ENCODE results near the gene KIF4A. TPM values are rescaled to one million over a fixed set of nuclear protein-coding genes. Genes with fewer than 3 reads are reported as not detected.

Gene KIF4A
- total RNA-seq, 1 experiment from 2014 or later: 40.3 TPM

DNA sequence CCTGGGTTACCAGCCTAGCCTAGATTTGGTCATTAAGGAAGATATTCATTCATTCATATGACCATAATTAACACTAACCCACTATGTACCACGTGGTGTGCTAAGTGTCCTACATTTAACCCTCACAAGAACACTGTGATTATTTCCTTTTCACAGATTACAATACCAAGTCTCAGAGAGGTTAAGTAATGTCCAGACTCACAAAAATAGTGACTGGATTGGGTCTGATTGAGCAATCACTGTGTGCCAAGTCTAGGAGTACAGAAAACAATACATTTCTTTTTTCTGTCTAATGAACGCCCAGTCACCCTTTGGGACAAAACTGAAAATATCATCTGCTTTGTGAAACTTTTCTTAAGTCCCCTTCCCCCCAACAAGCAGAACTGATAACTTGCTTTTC, 147.1 kb downstream of the KIF4A start:
- ChIA-PET RAD21 (ENCODE audit: low non-redundant PET in 1 of 2, low total read pairs in 2 of 2, uncharacterized antibody in 2 of 2, unreplicated experiment in 2 of 2) (no interaction called here), POLR2A (no interaction called here), CTCF (no interaction called here)
- H3K4me1 ChIP-seq (ENCODE audit: control insufficient read depth in 1 of 2, insufficient read depth in 2 of 2, low read length in 2 of 2): peaks cover 2 to 34% of the 10 kb centered on the region in 2 experiments; a peak in 2 of 4 replicates
- no peaks in the 10 kb centered on the region for H3K79me2 ChIP-seq (ENCODE audit: insufficient read depth, low read length)
- intact Hi-C loops (cut with micrococcal nuclease): no loop called here
- H3K9me3 ChIP-seq (ENCODE audit: control insufficient read depth in 1 of 2, insufficient read depth in 1 of 2, low read depth in 1 of 2, low read length in 2 of 2): no peaks in the 10 kb centered on the region
- no peak overlapping the region for H3K9ac ChIP-seq (ENCODE audit: low read length)
- no peaks in the 10 kb centered on the region for H3K27me3 ChIP-seq (ENCODE audit: insufficient read depth, low read length)
- H2AFZ ChIP-seq (ENCODE audit: low read depth, low read length, poor library complexity, severe bottlenecking): no peak overlapping the region
- H3K4me2 ChIP-seq (ENCODE audit: low read length): no peak overlapping the region
- H3K27ac ChIP-seq (ENCODE audit: low read depth, low read length): no peak overlapping the region
- no peak overlapping the region for H3K4me3 ChIP-seq (replicated peaks in 1 of 2; ENCODE audit: low read depth in 1 of 2, low read length in 2 of 2)
- DNase-seq (ENCODE audit: low read depth, low spot score) (no peak), ATAC-seq (no peak)
- H3K36me3 ChIP-seq (ENCODE audit: control insufficient read depth in 1 of 2, insufficient read depth in 2 of 2, low read length in 2 of 2): no peaks in the 10 kb centered on the region
- no peaks in the 10 kb centered on the region for H3K9me2 ChIP-seq (ENCODE audit: insufficient read depth)
- no peaks in the 10 kb centered on the region for H4K20me1 ChIP-seq (ENCODE audit: insufficient read depth)
- TF ChIP-seq TCF7L2 (IDR thresholded peaks at IDR 0.05; ENCODE audit: borderline replicate concordance, extremely low read depth, insufficient read depth, insufficient read length): no peak
- TF ChIP-seq EZH2 (IDR thresholded peaks at IDR 0.05): no peak
- TF ChIP-seq EZH2phosphoT487 (IDR thresholded peaks at IDR 0.05; ENCODE audit: borderline replicate concordance): no peak
- no peak for TF ChIP-seq SIN3A (IDR thresholded peaks at IDR 0.05; ENCODE audit: low read depth)
- no peak for TF ChIP-seq POLR2AphosphoS5 (IDR thresholded peaks at IDR 0.05; ENCODE audit: low read depth, low read length)
- TF ChIP-seq, protein P1, sequence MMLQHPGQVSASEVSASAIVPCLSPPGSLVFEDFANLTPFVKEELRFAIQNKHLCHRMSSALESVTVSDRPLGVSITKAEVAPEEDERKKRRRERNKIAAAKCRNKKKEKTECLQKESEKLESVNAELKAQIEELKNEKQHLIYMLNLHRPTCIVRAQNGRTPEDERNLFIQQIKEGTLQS (IDR thresholded peaks at IDR 0.05): no peak
- no peak for TF ChIP-seq YY1 (IDR thresholded peaks at IDR 0.05; ENCODE audit: extremely low read depth, insufficient replicate concordance, low read depth, low read length)
- no peak for TF ChIP-seq RAD21 (IDR thresholded peaks at IDR 0.05; ENCODE audit: low read depth)
- TF ChIP-seq ELF1 (IDR thresholded peaks at IDR 0.05; ENCODE audit: borderline replicate concordance, low read depth): no peak
- TF ChIP-seq ZNF274 (IDR thresholded peaks at IDR 0.05; ENCODE audit: low read depth, low read length): no peak
- TF ChIP-seq POLR2A (IDR thresholded peaks at IDR 0.05; ENCODE audit: borderline replicate concordance, extremely low read depth, insufficient read depth, insufficient read length): no peak
- TF ChIP-seq EGR1 (IDR thresholded peaks at IDR 0.05; ENCODE audit: low read depth): no peak
- no peak for TF ChIP-seq SRF (IDR thresholded peaks at IDR 0.05; ENCODE audit: low read depth)
- no peak for TF ChIP-seq CBX3 (IDR thresholded peaks at IDR 0.05; ENCODE audit: low read depth)
- TF ChIP-seq JUND (IDR thresholded peaks at IDR 0.05): no peak
- no peak for TF ChIP-seq SP1 (IDR thresholded peaks at IDR 0.05; ENCODE audit: low read depth)
- no peak for TF ChIP-seq MAX (IDR thresholded peaks at IDR 0.05)
- TF ChIP-seq CEBPB (IDR thresholded peaks at IDR 0.05; ENCODE audit: low read depth): no peak
- BruUV-seq (replicated peaks): no TSS peak

Data from HCT116 (cell line).